Gastrocnemius medialis (tissue), 4 donors: ENCODE results near the gene SPN.
"Not testable (repeated sequence)": the region's sequence is repeated elsewhere in the genome, so short reads cannot be mapped to it uniquely, and the experiment has no call there.

Experiments
- CTCF ChIP-seq, 5 experiments: fragments of 450-650 bp in 3 of 5; fragments of 200-600 bp in 2 of 5; sonication (generic) in 2 of 5; IDR thresholded peaks in 4 of 5; conservative IDR thresholded peaks in 1 of 5; 1 replicate in 4 of 5; 2 replicates in 1 of 5; pipeline ENCODE4 v1.5.1; 2016 to 2019; ENCODE audit warnings: antibody characterized with exemption in 5 of 5, mild to moderate bottlenecking in 3 of 5, moderate library complexity in 3 of 5
- POLR2A ChIP-seq, 2 donors: fragments of 450-650 bp; IDR thresholded peaks; one replicate each; pipeline ENCODE4 v1.6.1; 2017; ENCODE audit warnings: antibody characterized with exemption in 2 of 2, mild to moderate bottlenecking in 2 of 2, moderate library complexity in 2 of 2

GRCh38 chr16:29636368-29636767 is 26.7 kb upstream of the SPN start:
- TF ChIP-seq CTCF (IDR thresholded peaks at IDR 0.05 in 4 of 5, conservative IDR thresholded peaks at IDR 0.05 in 1 of 5); POLR2A (IDR thresholded peaks at IDR 0.05): not testable (repeated sequence)
